ENCODE results near the gene ANKRD28.
"Not testable (repeated sequence)": the region's sequence is repeated elsewhere in the genome, so short reads cannot be mapped to it uniquely, and the experiment has no call there.

Gene ANKRD28

DNA sequence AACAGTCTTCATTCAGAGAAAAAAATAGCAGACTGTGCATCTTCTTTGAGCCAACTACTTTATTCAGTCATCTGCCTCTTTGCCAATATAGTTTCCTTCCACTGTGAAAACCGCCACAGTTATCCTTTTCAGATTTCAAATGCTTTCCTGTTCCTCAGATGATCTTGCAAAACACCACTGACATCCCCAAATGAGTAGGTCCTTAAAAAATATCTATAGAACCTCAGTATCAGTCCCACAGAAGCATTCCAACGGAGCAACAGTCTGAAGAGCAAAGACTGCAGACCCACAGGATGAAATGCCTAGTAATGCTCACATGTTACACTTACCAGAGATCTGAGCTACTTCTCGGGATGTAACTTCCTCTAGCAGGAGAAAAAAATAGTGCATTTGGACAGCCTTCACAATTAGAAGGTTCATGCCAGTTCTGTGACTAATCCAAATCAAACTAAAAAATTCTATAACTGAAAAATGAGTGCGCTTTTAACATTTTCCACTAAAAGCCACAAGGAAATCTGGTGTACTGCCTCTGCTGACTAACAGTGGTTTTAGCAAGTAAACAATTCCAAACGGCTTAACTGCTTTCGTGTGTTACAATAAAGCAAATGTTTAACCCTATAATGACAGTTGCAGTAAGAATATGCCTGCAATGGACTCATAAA is at the start of gene ANKRD28:
Gene ANKRD28 (minus strand): TSS at position 338 of the 662 bp plus-strand sequence. CDS start 1,458 bp downstream, outside the sequence.
- DNase-seq, result peak; percentile 69

DNA sequence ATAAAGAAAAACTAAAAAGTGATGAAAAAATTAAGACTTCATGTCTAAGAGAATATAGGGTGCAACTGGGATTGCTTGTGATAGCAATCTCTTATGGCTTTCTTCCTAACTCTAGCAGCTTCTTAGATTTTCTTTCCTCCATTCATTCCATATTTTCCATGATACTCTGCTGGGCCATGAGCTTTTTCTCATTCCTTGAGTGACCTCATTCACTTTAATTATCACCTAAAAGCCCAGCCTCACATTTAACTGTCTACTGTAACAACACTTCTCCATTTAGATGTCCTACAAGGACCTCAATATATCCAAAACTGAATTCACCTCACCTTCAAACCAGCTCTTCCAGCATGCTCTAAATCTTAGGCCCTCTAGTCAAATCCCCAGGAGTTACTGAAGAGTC is 49.5 kb upstream of the ANKRD28 start:
- no peak for DNase-seq

DNA sequence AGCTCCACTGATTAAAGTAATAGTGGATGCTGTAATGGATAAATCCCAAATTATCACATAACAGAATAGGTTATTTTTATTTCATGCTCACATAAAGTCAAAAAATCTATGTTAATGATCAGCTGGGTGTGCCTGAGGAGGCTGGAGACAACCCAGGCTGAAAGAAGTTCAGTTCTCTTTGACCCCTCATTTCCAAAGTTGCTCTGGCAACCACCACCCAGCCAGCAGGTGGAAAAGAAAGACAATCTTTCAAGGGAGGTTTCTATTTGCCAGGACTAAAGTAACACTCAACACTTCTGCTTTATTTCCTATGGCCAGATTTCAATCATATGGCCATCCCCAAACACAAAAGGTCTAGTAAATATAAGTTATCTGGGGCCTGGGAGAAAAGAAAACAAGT is 48.8 kb upstream of the ANKRD28 start:
- DNase-seq, result no peak

DNA sequence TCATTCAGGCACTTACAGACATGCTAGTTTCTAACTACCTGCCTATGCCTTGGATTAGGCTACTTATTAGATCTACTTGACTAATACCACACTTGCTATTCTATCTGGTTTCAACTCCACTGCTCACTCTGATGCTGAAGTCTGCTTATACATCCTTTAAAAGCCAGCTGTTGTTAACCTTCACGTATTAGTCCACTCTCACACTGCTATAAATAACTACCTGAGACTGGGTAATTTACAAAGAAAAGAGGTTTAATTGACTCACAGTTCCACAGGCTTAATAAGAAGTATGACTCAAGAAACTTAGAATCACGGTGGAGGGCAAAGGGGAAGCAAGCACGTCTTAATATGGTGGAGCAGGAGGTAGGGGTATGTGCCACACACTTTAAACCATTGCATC is 47.7 kb upstream of the ANKRD28 start:
- DNase-seq, result no peak

DNA sequence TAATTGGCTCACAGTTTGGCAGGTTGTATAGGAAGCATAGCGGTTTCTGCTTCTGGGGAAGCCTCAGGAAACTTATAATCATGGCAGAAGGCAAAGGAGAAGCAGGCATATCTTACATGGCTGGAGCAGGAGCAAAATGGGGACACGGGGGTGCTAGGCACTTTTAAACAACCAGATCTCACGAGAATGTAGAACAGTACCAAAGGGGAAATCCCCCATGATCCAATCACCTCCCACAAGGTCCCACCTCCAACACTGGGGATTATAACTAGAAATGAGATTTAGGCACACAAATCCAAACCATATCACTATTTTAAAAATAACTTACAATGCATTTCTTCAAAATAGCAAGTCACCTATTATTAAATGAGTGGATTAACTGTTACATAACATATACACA is 47.1 kb upstream of the ANKRD28 start:
- DNase-seq, result no peak

DNA sequence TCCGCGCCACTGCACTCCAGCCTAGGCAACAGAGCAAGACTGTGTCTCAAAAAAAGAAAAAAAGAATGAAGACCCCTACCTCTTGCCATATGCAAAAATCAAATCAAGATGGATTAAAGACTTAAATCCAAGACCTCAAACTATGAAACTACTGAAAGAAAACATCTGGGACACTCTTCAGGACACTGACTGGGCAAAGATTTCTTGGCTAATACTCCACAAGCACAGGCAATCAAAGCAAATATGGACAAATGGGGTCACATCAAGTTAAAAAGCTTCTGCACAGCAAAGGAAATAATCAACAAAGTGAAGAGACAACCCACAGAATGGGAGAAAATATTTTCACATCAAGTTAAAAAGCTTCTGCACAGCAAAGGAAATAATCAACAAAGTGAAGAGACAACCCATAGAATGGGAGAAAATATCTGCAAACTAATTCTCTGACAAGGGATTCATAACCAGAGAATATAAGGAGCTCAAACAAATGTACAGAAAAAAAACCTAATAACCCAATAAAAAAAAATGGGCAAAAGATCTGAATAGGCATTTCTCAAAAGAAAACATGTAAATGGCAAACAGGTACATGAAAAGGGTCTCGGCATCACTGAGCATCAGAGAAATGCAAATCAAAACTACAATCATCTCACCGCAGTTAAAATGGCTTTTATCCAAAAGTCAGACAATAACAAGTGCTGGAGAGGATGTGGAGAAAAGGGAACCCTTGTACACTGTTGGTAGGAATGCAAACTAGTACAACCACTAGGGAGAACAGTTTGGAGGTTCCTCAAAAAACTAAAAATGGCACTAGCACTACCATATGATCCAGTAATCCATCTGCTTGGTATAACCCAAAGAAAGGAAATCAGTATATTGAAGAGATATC is 43.6 kb upstream of the ANKRD28 start:
- not testable (repeated sequence) for DNase-seq

DNA sequence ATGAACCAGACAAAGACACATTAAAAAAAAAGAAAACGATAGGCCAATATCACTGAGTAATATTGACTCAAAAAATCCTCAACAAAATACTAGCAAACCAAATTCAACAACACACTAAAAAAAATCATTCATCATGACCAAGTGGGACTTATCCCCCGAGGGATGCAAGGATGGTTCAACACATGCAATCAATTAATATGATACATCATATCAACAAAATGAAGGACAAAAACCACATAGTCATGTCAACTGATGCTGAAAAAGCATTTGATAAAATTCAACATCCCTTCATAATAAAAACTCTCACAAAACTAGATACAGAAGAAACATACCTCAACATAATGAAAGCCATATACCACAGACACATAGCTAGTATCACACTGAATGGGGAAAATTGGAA is 41.8 kb upstream of the ANKRD28 start:
- DNase-seq, result no peak

DNA sequence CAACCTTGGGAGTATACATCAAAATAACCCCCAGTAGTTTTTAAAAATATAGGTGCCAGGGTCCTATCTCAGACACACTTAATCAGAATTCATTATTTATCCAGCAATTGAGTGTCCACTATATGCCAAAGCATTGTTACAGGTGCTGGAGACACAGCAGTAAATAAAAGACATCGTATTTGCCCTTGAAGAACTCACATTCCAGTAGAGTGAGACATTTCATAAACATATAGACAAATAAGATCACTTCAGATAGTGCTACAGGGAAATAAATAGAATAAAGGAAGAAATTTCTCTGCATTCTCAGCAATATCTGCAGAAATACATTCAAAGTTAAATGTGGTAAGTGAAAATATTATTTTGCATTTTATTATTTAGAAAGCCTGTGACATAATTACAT is 34.1 kb upstream of the ANKRD28 start:
- DNase-seq, result no peak

GRCh38 chr3:15825016-15825415 is 27.2 kb upstream of the ANKRD28 start:
- DNase-seq, result no peak

- no peak for DNase-seq
Measured at GRCh38 chr3:15823092-15823491, 25.3 kb upstream of the ANKRD28 start.

DNA sequence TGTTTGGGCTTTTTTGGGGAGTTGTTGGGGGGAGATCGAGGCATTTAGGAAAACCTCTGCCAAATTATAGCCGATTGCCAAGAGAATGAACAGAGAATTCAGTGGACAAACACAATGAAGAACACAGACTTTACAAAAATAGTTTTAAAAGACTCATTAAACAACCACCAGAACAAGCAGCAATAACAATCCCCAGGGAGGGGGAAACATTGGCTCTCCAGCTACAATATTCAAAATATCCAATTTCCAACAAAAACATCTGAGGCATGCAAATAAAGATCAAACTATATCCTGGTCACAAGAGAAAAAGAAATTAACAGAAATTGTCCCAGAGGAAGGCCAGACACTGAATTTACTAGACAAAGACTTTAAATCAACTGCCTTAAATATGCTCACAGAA is 24.5 kb upstream of the ANKRD28 start:
- no peak for DNase-seq

DNA sequence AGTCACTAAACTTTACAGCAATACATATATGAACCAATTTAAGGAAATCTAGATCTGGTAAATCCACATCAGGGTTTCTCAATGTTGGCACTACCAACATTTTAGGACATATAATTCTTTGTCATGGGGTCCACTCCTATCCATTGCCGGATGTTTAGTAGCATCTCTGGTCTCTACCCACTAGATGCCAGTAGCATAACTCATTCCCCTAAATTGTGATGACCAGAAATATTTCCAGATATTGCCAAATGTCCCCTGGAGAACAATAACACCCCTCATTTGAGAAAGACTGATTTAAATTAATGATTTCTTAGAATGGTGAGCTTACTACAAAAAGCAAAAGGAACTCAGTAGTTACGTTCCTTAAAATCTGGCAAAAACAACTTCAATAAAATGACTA is 23.1 kb upstream of the ANKRD28 start:
- DNase-seq, result no peak

- DNase-seq, result no peak
Measured at GRCh38 chr3:15819576-15819975, 21.8 kb upstream of the ANKRD28 start.

DNA sequence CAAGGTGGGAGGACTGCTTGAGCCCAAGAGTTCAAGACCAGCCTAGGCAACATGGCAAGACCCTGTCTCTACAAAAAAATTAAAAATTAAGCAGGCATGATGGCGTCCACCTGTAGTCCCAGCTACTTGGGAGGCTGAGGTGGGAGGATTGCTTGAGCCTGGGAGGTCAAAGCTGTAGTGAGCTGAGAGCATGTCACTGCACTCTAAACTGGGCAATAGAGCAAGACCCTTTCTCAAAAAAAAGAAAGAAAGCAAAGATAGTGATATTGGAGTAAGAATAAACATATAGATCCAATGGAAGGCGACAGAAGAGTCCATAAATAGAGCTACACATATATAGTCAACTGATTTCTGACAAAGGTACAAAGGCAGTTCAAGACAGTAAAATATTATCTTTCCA is 21.3 kb upstream of the ANKRD28 start:
- no peak for DNase-seq

GRCh38 chr3:15815696-15816095 is 17.9 kb upstream of the ANKRD28 start:
- peak; percentile 57 for DNase-seq

- not testable (repeated sequence) for DNase-seq
Measured at GRCh38 chr3:15813079-15813478, 15.3 kb upstream of the ANKRD28 start.

DNA sequence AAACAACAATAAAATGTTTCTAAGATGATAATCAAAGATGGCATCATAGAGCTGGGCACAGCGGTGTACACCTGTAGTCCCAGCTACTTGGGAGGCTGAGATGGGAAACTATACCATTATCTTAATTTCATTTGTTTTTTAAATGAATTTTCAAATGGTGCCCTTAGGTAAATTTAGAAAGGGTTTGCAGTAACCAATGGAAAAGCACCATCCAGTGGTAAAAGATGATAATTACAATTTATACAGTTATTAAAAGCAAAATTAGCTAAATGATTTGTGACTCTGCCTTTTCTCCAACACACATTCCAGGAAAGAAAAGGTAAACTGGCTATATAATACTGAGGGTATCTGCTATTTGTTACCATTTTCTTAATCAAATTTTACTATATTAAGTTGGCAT is 14.4 kb upstream of the ANKRD28 start:
- peak; percentile 55 for DNase-seq

DNA sequence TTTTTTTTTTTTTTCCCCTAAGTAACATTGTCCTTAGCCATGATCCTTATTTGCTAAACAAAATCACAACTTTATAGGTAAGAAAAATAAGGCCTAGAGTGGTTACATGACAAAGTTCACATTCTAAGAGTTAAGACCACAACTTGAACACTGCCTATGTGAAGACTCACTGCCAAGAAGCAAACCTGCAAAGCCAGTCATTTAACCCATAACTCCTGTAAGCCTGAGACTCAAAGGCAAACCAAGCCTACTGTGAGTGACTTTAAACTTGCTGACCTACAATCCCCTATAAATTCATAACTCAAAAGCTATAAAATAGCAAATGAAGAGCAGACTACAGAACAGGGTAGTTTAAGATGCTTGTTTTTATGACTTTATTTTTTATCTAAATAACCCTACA is 12.9 kb upstream of the ANKRD28 start:
- DNase-seq, result no peak

- no peak for DNase-seq
Measured at GRCh38 chr3:15809313-15809712, 11.5 kb upstream of the ANKRD28 start.

DNA sequence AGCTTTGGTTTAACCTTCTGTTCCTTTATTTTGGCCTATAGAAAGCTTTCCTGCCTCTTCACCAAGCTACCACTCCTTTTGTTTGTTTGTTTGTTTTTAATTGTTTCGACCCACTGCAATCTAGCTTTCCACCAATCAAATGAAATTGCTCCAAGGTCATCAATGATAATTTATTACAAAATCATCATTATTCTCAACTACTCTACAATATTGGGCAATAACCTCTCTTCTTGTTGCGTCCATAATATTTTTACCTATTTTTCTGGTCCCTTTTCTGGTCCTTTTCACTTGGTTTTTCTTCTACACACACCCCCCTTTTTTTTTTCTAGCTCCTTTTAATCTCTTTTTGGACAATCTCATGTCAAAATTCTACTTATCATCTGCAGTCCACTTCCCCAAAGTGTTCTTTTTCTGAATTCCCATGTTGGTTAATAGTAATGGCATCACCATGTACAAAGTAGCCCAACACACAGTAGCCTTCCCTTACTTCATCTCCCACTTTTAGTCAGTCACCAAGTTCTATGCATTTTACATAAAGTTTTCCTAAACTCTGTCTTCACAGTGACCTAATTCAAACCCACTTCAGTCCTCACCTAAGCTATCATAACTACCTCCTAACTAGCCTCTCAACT is 11.0 kb upstream of the ANKRD28 start:
- DNase-seq, result no peak

DNA sequence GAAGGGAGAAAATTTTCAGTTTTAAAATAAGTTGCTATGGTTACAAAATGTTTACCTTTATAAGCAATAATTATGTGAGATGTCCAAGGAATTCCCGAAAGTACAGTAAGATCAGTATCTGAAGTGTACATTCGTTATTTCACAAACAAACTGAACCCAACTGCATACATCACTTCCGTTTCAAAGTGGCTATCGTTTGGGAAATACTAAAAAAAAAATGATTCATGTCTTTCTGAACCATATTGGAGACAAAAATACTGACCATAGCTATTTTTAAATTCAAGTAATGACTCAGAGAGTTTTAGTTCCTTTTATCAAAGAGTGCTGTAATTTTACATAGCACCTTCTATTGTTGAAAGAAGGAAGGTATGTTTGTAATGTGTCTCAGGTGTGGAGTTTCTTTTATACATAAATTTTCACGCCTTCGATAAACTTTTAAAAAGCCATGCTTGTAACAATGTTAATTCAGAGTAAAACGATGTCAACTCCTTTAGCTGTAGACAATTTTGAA is 8.0 kb upstream of the ANKRD28 start:
- peak; percentile 67 for DNase-seq

DNA sequence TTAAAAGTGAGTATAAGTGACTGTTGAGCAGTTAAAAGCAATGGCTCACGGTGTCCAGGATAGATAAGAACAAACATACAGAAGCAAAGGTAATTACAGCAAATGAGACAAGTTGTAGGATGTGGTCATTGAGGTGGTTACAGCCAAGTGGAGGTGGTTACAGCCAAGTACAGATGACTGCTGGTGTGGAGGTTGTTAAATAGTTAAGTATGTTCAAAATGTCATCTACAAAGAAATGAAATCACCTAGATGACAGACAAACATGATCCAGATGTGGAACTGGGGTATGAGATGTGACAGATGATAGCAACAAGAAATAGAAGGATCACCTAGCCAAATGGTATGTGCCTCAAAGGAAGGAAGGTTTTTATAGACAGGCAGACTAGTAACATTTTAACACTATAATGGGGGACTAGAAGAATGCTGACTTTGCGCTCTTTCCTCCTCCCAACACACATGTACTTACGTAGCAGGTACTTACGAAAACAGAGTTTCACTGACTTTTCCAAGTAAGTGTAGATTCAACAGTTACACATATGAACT is 6.8 kb upstream of the ANKRD28 start:
- DNase-seq, result peak; percentile 22

- DNase-seq, result no peak
Measured at GRCh38 chr3:15803921-15804320, 6.1 kb upstream of the ANKRD28 start.
